H9 (cell line): ENCODE results near the gene ASCC3. TPM values are rescaled to one million over a fixed set of nuclear protein-coding genes. Genes with fewer than 3 reads are reported as not detected.
A peak's percentile ranks its signal among the peaks of the same experiment; 100 is the strongest.

Experiments used
- DNase-seq: peaks from one replicate; pipeline ENCODE4 v3.0.0-alpha.2; 2017
- H2AFZ ChIP-seq: one replicate; pipeline ENCODE4 v1.6.1; 2013; ENCODE audit warnings: mild to moderate bottlenecking, low read length, control low read depth, moderate library complexity
- H2AK5ac ChIP-seq: 2 replicates; pipeline ENCODE4 v1.6.1; 2013; ENCODE audit warnings: low read length, control low read depth, mixed read lengths; ENCODE audit not compliant: insufficient read length
- H2BK120ac ChIP-seq: one replicate; pipeline ENCODE4 v1.6.1; 2013; ENCODE audit warnings: low read depth, mild to moderate bottlenecking, low read length, control low read depth, inconsistent platforms; ENCODE audit not compliant: poor library complexity, severe bottlenecking
- H2BK12ac ChIP-seq: 2 replicates; pipeline ENCODE4 v1.6.1; 2013; ENCODE audit warnings: low read length, control low read depth, mixed read lengths, low read depth; ENCODE audit not compliant: insufficient read length
- H2BK15ac ChIP-seq: 2 replicates; pipeline ENCODE4 v1.6.1; 2013; ENCODE audit warnings: low read depth, low read length, control low read depth
- H2BK20ac ChIP-seq: one replicate; pipeline ENCODE4 v1.6.1; 2013; ENCODE audit warnings: low read depth, mild to moderate bottlenecking, low read length, control low read depth, inconsistent platforms; ENCODE audit not compliant: poor library complexity, severe bottlenecking
- H2BK5ac ChIP-seq: 2 replicates; pipeline ENCODE4 v1.6.1; 2013; ENCODE audit warnings: low read length, control low read depth, mixed read lengths; ENCODE audit not compliant: insufficient read length
- H3K14ac ChIP-seq: 2 replicates; pipeline ENCODE4 v1.6.1; 2013; ENCODE audit warnings: low read length, control low read depth; ENCODE audit not compliant: insufficient read depth
- H3K18ac ChIP-seq: 2 replicates; pipeline ENCODE4 v1.6.1; 2013; ENCODE audit warnings: low read depth, mild to moderate bottlenecking, mixed read lengths, low read length, control low read depth; ENCODE audit not compliant: insufficient read length
- H3K23ac ChIP-seq: 2 replicates; pipeline ENCODE4 v1.6.1; 2013; ENCODE audit warnings: low read length, control low read depth, mixed read lengths, low read depth; ENCODE audit not compliant: insufficient read length
- H3K23me2 ChIP-seq: 2 replicates; pipeline ENCODE4 v1.6.1; 2013; ENCODE audit warnings: low read depth, mild to moderate bottlenecking, mixed read lengths, low read length, control low read depth; ENCODE audit not compliant: insufficient read length, poor library complexity, severe bottlenecking
- H3K27ac ChIP-seq: 2 replicates; pipeline ENCODE4 v1.5.1; 2013; ENCODE audit warnings: low read length, control low read depth, mixed read lengths, low read depth; ENCODE audit not compliant: insufficient read length
- H3K27me3 ChIP-seq: 2 replicates; pipeline ENCODE4 v1.6.1; 2013; ENCODE audit warnings: low read length, control low read depth, inconsistent platforms; ENCODE audit not compliant: insufficient read depth
- H3K4ac ChIP-seq: 2 replicates; pipeline ENCODE4 v1.6.1; 2013; ENCODE audit warnings: low read depth, mild to moderate bottlenecking, control low read depth, inconsistent platforms, low read length, moderate library complexity
- H3K4me1 ChIP-seq: 2 replicates; pipeline ENCODE4 v1.6.1; 2013; ENCODE audit warnings: low read length, control low read depth, inconsistent platforms; ENCODE audit not compliant: insufficient read depth
- H3K4me2 ChIP-seq: 2 replicates; pipeline ENCODE4 v1.6.1; 2013; ENCODE audit warnings: low read length, control low read depth, mixed read lengths; ENCODE audit not compliant: insufficient read length, insufficient read depth
- H3K56ac ChIP-seq: 2 replicates; pipeline ENCODE4 v1.6.1; 2013; ENCODE audit warnings: low read depth, mild to moderate bottlenecking, mixed read lengths, low read length, control low read depth; ENCODE audit not compliant: insufficient read length
- H3K79me1 ChIP-seq: 2 replicates; pipeline ENCODE4 v1.6.1; 2013; ENCODE audit warnings: low read depth, mild to moderate bottlenecking, moderate library complexity, low read length, control low read depth, inconsistent platforms; ENCODE audit not compliant: insufficient read depth, poor library complexity, severe bottlenecking
- H3K79me2 ChIP-seq: 2 replicates; pipeline ENCODE4 v1.6.1; 2013; ENCODE audit warnings: low read length, control low read depth, inconsistent platforms; ENCODE audit not compliant: insufficient read depth
- H3K9ac ChIP-seq: 2 replicates; pipeline ENCODE4 v1.6.1; 2013; ENCODE audit warnings: low read length, control low read depth, mixed read lengths; ENCODE audit not compliant: insufficient read length; ENCODE audit errors: extremely low read depth
- H3K9me3 ChIP-seq: one replicate; pipeline ENCODE4 v1.6.1; 2013; ENCODE audit warnings: low read depth, low read length, inconsistent platforms; ENCODE audit not compliant: control insufficient read depth
- H3T11ph ChIP-seq: one replicate; pipeline ENCODE4 v1.6.1; 2013; ENCODE audit warnings: mild to moderate bottlenecking, low read length, control low read depth, inconsistent platforms
- H4K20me1 ChIP-seq: one replicate; pipeline ENCODE4 v1.6.1; 2013; ENCODE audit not compliant: control insufficient read depth, insufficient read length, insufficient read depth
- H4K5ac ChIP-seq: 2 replicates; pipeline ENCODE4 v1.6.1; 2013; ENCODE audit warnings: low read depth, mild to moderate bottlenecking, mixed read lengths, low read length, control low read depth; ENCODE audit not compliant: insufficient read length
- H4K8ac ChIP-seq: replicated peaks from 2 replicates; pipeline ENCODE4 v1.6.1; 2013; ENCODE audit warnings: low read length, control low read depth, mixed read lengths, low read depth; ENCODE audit not compliant: insufficient read length
- H4K91ac ChIP-seq: 2 replicates; pipeline ENCODE4 v1.6.1; 2013; ENCODE audit warnings: low read depth, mild to moderate bottlenecking, moderate library complexity, mixed read lengths, low read length, control low read depth; ENCODE audit not compliant: insufficient read length
- H3K27ac Mint-ChIP-seq, 3 experiments: 2 replicates in 2 of 3; 3 replicates in 1 of 3; pipeline ENCODE4 v1.8.0; 2020 to 2021; ENCODE audit warnings: mixed read lengths in 3 of 3, mild to moderate bottlenecking in 1 of 3, moderate library complexity in 1 of 3
- H3K27me3 Mint-ChIP-seq: 2 replicates; pipeline ENCODE4 v1.8.0; 2021; ENCODE audit warnings: low read depth, mild to moderate bottlenecking, moderate library complexity, mixed read lengths
- H3K36me3 Mint-ChIP-seq, 3 experiments: 2 replicates in 2 of 3; 3 replicates in 1 of 3; pipeline ENCODE4 v1.8.0; 2020 to 2021; ENCODE audit warnings: low read depth in 3 of 3, mixed read lengths in 3 of 3; ENCODE audit not compliant: insufficient read depth in 1 of 3
- H3K4me1 Mint-ChIP-seq, 2 experiments: 2 replicates each; pipeline ENCODE4 v1.8.0; 2020; ENCODE audit warnings: mixed read lengths in 2 of 2
- H3K4me3 Mint-ChIP-seq, 2 experiments: 2 replicates in 1 of 2; 3 replicates in 1 of 2; pipeline ENCODE4 v1.8.0; 2020 to 2021; ENCODE audit warnings: mild to moderate bottlenecking in 2 of 2, mixed read lengths in 2 of 2, moderate library complexity in 1 of 2
- H3K9me3 Mint-ChIP-seq, 2 experiments: 2 replicates in 1 of 2; 3 replicates in 1 of 2; pipeline ENCODE4 v1.8.0; 2020; ENCODE audit warnings: mild to moderate bottlenecking in 2 of 2, mixed read lengths in 2 of 2, moderate library complexity in 1 of 2
- CTCF ChIP-seq: fragments of 200-600 bp; sonication (generic); conservative IDR thresholded peaks from 3 replicates; pipeline ENCODE4 v1.8.0; 2021; ENCODE audit warnings: antibody characterized with exemption, mild to moderate bottlenecking
- WGBS: extraction: QIAGEN DNeasy Blood & Tissue Kit; methylation state at CpG from one replicate; pipeline ENCODE4 v1.1.7; 2013; ENCODE audit warnings: missing lambda C conversion rate, low lambda C conversion rate, mixed read lengths; ENCODE audit not compliant: insufficient read length; ENCODE audit errors: extremely low coverage; 5-methylcytosine and 5-hydroxymethylcytosine counted together
- total RNA-seq: library from RNA; stranded (reverse); gene quantifications from 2 replicates; pipeline ENCODE4 v1.2.1, GENCODE V29; 2021

Gene ASCC3
- total RNA-seq, 1 experiment from 2014 or later: 63.8 TPM

GRCh38 chr6:100889351-100889750, 8.2 kb upstream of the ASCC3 start:
- no CpG with 5 or more reads among the region's 13 CpGs for WGBS

More at GRCh38 chr6:100889351-100889750, 8.2 kb upstream of the ASCC3 start:
- Histone ChIP-seq H3K56ac (no peak overlapping the region), H4K20me1 (no peaks in the 10 kb centered on the region), H3K79me1 (no peaks in the 10 kb centered on the region), H3K14ac (no peak overlapping the region), H4K91ac (no peak overlapping the region), H3T11ph (no peak overlapping the region), H2AFZ (no peak overlapping the region), H2BK5ac (no peak overlapping the region), H3K79me2 (no peaks in the 10 kb centered on the region), H4K5ac (no peak overlapping the region), H3K27ac (no peak overlapping the region), H3K4me2 (no peak overlapping the region), H4K8ac (no peak overlapping the region), H2BK15ac (no peak overlapping the region; the same call in 1 of the 2 replicates), H2BK20ac (no peak overlapping the region), H3K23ac (no peak overlapping the region), H3K4me1 (peaks cover 2% of the 10 kb centered on the region; the same call in 1 of the 2 replicates), H3K9me3 (no peaks in the 10 kb centered on the region), H3K27me3 (no peaks in the 10 kb centered on the region), H2BK120ac (no peak overlapping the region), H3K9ac (no peak overlapping the region), H2BK12ac (no peak overlapping the region), H3K23me2 (no peaks in the 10 kb centered on the region), H2AK5ac (no peak overlapping the region), H3K18ac (no peak overlapping the region), H3K4ac (no peak overlapping the region)
- Mint-ChIP-seq H3K36me3 (peaks cover 3 to 7% (median 4%) of the 10 kb centered on the region in 3 experiments; a peak in 4 of 7 replicates), H3K27me3 (no peaks in the 10 kb centered on the region), H3K4me3 (no peak overlapping the region), H3K9me3 (peaks cover 8 to 10% of the 10 kb centered on the region in 2 experiments; a peak in 3 of 5 replicates), H3K4me1 (peaks cover 17 to 18% of the 10 kb centered on the region in 2 experiments), H3K27ac (peak overlapping the region in 1 of 3 experiments; percentile 92; a peak in 1 of 7 replicates)
- DNase-seq: no peak
- no peak for TF ChIP-seq CTCF
